T-helper 1 cell (primary cell): ENCODE results near the gene EPS8.
A peak's percentile ranks its signal among the peaks of the same experiment; 100 is the strongest.

Experiments used
- DNase-seq, 5 donors: peaks; one replicate each; pipeline ENCODE4 v3.0.0-alpha.2; 2012 to 2020

Gene EPS8

DNA sequence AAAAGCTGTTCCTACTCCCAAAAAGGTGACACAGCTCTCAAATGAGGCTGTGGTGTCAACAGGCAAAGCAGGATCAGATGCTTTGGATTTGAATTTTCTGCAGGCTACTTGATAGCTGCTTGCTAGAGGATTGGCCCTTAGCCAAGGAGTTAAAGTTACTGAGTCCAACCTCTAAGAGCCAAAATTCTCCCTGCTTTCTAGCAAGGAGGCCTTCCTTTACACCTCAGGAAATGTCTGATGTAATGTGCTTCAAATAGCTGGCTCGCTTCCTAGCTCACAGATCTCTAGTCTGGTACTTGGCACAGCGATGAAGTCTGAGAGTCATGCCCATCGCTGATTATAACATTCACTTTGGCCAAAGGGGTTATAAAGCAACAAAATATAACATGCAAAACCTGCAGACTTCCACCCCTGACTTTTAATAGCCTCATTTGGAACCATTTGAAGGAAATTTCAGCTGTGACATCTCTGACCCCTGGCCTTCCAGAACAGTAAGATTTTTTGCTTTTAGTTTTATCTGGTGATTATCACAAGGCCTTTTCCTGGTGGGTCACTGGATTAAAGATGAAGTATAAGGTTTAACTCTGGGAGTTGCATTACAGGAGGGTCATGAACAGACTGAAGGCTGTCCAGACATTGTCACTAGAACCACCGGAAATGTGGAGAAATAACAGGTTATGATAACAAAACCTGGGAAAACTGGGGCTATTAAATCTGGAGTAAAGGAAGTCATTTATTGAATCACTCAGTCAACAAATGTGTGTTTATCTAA, 189.7 kb downstream of the EPS8 start:
- DNase-seq = no peak

DNA sequence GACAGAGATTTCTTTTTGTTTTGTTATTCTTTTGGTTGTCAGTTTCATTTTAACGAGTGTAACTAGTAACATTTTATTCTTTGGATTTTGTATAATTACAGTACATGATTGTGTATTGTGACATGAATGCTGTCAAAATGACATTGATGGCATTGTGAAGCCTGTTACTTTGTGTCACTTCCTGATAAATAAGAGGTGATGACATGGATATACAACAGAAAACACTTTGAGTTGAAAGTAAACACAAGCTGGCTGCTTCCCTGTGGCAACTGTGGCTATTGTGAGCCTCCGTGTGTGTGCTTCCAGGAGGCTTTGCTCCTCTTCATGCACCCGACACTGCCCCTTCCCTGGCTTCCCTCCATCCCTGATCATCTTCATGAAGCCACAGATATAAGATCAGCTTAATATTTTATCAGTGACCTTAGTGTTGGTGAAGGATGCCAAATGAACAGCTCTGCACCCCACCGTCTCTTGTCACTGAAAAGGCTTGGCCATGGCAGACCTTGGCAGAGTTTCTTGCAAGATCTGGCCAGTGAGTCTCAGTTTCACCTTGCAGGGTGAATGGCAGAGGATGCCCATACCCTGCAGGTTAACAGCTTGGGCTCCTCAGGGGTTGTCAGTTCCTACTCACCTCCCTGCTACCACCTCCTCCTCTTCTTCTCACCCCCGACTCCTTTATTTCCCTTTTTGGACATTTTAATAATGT, 191.9 kb downstream of the EPS8 start:
- DNase-seq = no peak

DNA sequence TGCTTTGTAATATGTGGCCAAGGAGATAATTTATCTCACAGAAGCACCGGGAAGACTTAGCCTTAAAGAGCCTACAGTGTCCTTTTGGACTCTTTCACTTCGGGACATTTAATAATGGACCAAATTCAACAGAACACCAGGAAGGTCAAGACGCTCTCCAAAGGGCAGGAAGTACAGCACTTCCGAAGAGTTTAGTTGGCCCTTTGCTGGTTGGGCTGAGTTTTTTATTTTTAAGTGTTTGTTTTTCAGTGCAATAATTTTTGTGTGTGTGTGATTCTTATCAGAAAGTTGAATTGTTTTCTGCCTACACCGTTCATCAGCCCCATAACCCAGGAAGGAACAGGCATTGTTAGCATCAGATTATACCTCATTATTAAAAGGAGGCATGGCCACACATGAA, 193.0 kb downstream of the EPS8 start:
- no peak for DNase-seq

DNA sequence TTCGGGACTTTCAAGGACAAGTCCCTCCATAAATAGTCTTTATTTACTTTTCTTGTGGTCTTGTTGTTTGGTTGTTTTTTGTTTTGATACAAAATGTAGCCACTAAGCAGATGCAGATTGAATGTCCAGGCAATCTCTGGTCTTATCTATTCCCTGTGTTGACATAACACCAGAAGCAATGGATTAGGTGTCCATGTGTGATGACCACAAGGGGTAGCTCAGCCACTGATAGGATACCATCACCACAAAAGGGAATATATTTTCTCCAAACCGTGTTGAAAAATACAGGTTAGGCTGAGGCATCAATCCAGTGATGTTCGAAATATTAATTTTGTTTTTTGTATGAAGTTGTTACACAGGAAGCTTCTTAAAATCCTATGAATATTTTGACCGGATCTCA, 196.3 kb downstream of the EPS8 start:
- DNase-seq = no peak

DNA sequence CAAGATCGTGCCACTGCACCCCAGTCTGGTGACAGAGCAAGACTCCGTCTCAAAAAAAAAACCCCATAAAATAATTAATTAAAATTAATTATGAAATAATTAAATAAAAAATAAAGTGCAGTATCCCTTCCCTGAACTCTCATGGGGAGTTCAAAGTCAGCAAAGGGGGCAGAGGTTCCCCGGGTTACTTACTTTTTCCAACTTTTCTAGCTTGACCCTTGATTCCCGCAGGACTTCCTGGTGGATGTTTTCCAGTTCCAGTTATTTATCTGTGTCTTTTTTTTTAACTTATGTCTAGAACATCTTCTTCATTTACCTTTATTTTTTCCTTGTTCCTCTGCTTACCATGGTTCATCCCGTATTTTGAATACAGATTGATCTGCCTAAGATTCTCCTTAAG, 197.4 kb downstream of the EPS8 start:
- DNase-seq = no peak

DNA sequence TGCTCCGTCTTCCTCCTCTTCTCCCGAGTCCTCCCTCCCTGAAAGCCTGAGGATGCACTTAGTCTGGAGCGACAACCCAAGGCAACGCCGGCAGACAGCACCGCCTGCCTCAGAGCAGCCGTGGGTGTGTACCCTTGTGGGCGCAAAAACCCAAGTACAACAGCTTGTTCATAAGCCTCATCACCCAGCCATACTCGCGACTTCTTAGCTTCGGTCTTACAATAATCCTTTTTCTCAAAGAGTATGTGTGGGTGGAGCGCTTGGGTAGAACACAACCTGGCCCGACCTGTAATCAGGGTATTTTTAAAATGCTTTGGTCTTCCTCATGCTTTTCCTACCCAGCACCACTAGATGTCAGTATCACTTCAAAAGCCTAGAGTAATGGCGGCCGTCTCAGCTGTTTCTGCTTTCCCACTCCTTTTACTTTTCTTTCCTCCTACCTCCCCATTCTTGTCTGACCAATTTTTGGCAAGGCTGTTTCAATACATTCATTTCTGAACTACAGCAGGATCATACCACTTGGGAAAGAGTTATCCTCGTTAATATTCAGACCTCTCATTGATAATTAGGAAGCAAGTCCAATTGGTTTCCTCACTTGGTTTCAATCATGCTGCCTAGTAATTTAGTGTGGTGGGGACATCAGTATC, 198.9 kb downstream of the EPS8 start:
- peak in 4 of 5 donors; percentile 20 to 66 (median 32) for DNase-seq

DNA sequence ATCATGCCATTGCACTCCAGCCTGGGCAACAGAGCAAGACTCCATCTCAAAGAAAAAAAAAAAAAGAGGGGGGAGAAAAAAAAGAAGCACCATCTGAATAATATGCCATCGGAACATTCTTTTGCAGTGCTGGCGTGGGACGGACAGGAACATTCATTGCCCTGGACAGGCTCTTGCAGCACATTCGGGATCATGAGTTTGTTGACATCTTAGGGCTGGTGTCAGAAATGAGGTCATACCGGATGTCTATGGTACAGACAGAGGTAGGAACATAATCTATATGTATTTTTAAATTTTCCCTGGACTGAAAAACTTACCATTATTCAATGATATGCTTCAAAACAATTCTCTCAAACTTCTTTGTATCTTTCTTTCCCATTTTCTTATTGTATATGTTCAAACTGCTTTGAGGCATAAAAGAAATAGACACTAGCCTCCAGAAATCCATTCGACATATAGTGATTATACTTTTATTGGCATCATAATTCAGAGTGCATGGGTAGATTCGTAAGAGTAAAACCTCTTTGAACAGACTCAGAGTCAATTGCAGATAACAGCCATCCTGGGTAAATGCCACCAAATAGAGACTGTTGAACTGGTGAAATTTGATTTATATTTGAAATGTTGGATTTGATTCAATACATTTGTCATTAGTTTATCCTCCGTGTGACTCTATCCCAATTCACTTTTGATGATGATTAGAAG, 199.7 kb downstream of the EPS8 start:
- no peak for DNase-seq

DNA sequence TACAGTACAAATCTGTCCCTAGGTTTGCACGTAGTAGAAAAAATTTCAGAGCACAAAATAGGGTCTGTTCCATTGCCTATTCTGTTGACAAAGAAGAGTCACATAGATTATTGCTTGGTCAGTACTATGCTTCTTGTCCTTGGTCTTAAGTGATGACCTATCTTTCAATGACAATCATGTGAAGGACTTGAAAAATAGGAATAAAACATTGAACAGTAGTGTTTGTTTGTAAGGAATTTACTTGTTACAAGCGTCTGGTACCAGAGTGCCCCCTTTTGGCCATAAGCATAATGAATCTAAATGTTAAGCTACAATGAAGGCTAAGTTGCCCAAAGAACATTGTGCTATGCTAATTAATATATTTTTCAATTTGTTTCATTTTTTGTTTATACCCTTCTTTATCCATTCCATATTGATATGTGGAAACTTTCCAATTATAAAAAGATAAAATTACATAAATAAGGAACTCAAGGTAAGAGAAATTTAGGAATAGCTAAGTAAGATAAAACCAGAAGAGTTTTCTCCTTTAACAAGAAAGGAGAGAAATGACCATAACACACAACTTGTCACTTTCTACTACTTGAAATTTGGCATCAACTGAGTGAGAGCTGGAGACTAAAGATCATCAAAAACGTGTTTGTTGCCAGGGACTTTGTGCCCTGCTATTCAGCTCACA, 204.7 kb downstream of the EPS8 start:
- DNase-seq = peak in 1 of 5 donors; percentile 71

DNA sequence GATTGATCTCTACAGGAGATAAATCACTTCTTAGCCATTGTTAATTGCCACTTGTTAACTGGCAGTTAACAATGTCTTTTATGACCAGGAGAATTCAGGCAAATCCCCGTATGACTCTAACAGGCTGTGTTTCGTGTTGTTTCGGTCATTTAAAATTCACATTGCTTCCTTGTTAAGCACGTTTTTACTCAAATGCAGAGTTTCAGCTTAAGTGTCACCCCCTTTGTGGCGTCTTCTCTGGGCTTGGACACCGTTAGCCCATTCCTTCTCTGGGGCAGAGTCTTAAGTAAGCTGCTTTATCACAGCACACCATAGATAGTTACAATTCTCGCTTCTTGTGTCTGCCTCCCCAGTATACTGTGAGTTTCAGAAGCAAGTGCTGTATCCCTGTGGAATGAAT, 205.4 kb downstream of the EPS8 start:
- DNase-seq = peak in 1 of 5 donors; percentile 21

DNA sequence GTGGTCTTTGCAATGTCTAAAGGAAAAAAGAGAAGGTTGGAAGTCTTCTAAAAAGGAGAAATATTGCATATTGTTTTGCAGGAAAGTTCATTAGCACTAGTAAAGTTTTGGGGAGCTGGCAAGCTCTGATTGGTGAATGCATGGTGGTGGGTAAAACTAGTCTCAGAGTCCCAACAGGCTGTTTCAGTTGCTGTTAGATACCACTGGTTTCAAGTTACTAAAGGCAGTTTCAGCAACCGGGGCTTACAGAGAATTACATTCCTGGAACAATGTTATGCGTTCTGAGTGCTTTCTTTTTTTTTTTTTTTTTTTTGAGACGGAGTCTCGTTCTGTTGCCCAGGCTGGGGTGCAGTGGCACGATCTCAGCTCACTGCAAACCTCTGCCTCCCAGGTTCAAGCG, 208.2 kb downstream of the EPS8 start:
- peak in 1 of 5 donors; percentile 62 for DNase-seq

DNA sequence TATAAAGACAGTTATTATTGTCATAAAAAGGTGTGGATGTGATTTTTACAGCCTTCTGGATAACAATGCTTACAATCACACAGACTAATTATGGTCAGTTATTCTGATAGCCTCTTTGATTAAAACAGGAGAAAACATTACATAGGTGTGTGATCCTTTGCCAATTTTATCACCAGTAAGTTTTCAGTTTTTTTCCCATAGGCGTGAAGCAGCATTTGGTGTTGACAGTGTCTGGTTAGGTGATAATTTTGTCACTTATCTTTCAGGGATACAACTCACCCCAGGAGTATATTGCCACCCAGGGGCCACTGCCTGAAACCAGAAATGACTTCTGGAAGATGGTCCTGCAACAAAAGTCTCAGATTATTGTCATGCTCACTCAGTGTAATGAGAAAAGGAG, 208.8 kb downstream of the EPS8 start:
- peak in 1 of 5 donors; percentile 35 for DNase-seq

DNA sequence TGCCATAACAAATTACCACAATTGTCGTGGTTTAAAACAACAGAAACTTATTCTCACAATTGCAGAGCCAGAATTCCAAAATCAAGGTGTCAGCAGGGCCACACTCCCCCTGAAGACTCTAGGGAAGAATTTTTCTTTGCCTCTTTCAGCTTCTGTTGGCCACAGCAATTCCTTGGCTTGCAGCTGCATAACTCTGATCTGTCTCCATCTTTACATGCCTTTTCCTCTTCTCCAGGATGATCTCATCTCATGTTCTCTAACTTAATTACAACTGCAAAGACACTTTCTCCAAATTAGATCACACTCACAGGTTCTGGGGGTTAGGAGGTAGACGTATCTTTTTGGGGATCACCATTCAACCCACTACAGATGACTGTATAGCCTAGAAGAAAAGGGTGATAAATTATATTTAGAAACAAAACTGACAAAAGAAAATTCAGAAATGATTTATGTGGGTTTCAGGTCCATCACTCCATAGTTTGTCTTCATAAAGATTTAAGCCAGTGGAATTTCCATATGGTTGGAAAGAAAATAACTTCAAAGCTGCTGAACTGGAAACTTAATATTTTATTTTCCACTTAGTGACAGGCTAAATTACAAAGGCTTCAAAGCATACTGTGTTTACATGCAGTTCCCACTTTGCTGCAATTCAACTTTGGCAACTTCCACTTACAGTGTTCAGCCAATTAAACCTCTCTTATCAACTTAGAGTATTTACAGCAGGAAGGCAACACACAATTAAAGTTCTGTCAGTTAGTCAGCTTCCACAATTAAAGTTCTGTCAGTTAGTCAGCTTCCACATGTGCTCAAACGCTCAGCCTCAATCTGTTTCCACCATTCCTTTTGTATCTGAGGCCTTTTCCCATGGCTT, 213.3 kb downstream of the EPS8 start:
- no peak for DNase-seq

DNA sequence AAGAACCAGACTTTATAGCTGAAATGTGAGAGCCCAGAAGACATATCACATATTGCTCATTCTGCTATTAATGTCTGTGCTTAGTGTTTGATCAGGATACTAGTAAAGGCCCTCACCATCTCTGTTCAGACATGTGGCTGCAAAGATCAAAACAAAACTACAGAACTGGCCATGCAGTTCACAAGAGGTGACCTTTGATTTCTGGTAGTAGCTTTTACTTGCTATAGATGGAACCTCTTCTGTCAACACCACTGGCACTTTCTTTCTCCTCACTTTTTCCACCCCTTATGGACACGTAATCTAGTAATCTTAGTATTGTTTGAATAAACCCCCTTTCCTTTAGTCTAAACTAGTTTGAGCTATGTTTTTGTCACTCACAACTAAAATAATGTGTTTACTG, 214.8 kb downstream of the EPS8 start:
- DNase-seq = no peak
